ENCODE data around the gene SLC13A5. TPM values are rescaled to one million over a fixed set of nuclear protein-coding genes. Genes with fewer than 3 reads are reported as not detected.
"Not testable (repeated sequence)": the region's sequence is repeated elsewhere in the genome, so short reads cannot be mapped to it uniquely, and the experiment has no call there.

Gene SLC13A5
- polyA plus RNA-seq, 1 donor from 2014 or later, result 0.30 TPM

DNA sequence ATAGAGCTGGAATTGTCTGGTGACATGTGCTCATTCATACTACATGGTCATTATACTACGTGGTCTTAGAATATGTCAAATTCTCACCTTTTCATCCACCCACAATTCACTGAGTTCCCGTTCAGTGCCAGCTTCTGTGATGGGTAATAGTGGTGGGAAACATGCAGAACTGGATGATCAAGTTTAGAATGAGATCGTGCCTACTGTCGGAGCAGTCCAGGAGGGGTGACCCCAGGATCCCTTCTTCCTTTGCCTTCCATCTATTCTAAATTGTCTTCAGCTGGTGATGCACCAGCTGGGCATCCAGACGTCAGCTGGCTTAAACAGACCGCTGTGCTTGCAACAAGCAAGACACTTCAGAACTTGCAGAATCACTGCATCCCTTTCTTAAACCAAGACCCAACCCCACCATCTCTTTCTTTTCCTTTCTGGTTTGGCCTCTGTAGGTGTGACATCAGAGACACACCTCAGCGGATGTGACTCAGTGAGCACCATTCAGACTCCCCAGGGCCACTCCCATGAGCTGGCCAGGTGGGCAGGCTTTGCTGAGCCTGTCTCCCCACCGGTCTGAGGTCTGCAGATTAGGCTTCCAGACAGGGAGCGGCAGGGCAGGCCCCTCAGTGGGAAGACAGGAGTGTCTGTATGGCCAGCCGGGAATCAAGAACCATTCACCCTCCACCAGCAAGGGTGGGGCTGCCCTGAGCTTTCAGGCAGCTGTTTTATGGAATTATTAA is 43.5 kb downstream of the SLC13A5 start:
- H3K4me3 Mint-ChIP-seq, result peak overlapping the region in 1 of 4 donors; percentile 34
- no peaks in the 10 kb centered on the region for H3K9me3 Mint-ChIP-seq
- H3K4me1 Mint-ChIP-seq, result peaks cover 5 to 7% (median 5%) of the 10 kb centered on the region in 3 donors
- peak overlapping the region in 1 of 3 donors; percentile 77 for H3K27ac Mint-ChIP-seq
- H3K36me3 Mint-ChIP-seq, result peaks cover 7% of the 10 kb centered on the region
- H3K27me3 Mint-ChIP-seq, result no peaks in the 10 kb centered on the region

DNA sequence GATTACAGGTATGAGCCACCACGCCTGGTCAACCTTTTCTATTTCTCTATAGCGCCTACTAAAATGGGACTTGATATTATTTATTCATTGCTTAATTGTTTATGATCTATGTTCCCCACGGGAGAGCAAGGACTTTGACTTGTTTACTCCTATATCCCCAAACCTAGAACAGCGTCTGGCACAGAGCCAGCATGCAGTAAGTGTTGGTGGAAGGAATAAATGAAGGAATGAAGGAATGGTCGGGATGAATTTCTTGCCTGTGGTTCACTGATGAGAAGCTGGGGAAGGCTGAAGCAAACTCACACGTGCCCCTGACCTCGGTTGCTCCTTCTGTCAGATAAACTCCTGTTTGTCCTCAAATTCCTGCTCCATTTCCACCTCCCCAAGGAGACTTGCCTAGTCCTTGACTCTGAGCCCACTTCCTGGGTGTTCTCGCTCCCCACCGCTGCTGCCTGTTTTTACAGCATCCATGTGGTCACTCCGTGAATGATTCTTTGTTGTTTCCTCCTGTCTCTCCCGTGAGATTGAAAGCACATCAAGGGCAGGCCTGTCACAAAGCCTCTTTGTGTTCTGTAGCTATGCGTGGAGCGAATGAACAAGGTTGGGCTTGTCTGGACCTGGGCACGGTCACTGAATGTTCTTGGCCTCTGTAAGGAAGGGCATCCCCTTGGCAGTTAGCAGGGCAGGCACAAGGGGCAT is 44.3 kb downstream of the SLC13A5 start:
- H3K4me1 Mint-ChIP-seq, result peaks cover 5 to 7% (median 5%) of the 10 kb centered on the region in 3 donors
- H3K9me3 Mint-ChIP-seq, result no peaks in the 10 kb centered on the region
- H3K36me3 Mint-ChIP-seq, result peaks cover 7% of the 10 kb centered on the region
- peak overlapping the region in 1 of 4 donors; percentile 34 for H3K4me3 Mint-ChIP-seq
- peak overlapping the region in 1 of 3 donors; percentile 39 for H3K27ac Mint-ChIP-seq
- no peaks in the 10 kb centered on the region for H3K27me3 Mint-ChIP-seq

DNA sequence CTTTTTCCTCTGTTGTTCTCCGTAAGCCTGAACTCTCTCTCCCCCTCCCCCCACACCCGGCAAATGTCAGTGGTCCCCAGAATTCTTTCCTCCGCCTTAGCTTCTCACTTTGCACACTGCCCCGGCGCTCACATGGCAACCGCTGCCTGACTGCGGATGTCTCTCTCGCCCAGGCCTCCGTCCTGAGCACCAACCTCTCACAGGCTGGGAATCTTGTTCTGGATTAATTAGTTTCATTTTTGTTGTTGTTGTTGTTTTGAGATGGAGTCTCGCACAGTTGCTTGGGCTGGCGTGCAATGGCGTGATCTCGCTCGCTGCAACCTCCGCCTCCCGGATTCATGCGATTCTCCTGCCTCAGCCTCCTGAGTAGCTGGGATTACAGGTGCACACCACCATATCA is 45.0 kb downstream of the SLC13A5 start:
- H3K4me1 Mint-ChIP-seq, result peaks cover 5 to 7% (median 5%) of the 10 kb centered on the region in 3 donors
- H3K9me3 Mint-ChIP-seq, result no peaks in the 10 kb centered on the region
- peaks cover 7% of the 10 kb centered on the region for H3K36me3 Mint-ChIP-seq
- H3K27me3 Mint-ChIP-seq, result no peaks in the 10 kb centered on the region
- H3K4me3 Mint-ChIP-seq, result no peak overlapping the region
- H3K27ac Mint-ChIP-seq, result no peak overlapping the region

DNA sequence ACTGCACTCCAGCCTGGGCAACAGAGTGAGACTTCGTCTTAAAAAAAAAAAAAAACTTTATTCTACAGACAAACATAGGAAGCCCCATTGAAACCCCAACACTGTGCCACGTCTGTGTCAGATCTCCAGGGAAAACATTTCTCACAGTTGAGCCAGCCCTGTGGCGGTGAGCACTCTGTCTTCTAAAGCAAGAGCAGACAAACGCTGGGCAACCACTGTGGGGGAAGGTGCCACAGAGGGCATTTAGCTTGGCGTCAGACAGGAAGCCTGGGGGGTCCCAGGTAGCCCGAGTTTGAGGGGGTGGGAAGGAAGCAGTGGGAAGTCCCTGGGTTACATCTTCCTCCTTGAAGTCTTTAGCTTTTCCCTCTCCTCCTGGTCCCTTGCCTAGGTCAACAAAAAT is 45.7 kb downstream of the SLC13A5 start:
- H3K27ac Mint-ChIP-seq, result no peak overlapping the region

DNA sequence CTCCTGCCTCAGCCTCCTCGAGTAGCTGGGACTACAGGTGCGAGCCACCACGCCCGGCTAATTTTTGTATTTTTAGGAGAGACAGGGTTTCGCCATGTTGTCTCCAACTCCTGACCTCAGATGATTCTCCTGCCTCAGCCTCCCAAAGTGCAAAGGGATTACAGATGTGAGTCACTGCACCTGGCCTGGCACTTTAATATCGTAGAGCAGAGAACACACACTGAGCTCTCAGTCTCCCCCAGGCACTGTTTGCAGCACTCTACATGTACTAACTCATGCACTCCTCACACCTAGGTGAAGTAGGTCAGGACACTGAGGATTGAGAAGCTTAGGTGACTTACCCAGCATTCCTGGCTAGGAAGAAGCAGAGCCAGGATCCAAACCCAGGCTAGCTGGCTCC is 46.6 kb downstream of the SLC13A5 start:
- Mint-ChIP-seq H3K4me1 (peaks cover 12 to 17% (median 15%) of the 10 kb centered on the region in 3 donors), H3K4me3 (peak overlapping the region in 1 of 4 donors; percentile 17), H3K9me3 (no peaks in the 10 kb centered on the region), H3K27ac (no peak overlapping the region), H3K27me3 (no peaks in the 10 kb centered on the region), H3K36me3 (peaks cover 6% of the 10 kb centered on the region)

More for the DNA sequence above, 45.7 kb downstream of the SLC13A5 start:
- H3K4me1 Mint-ChIP-seq, result peaks cover 8 to 10% (median 9%) of the 10 kb centered on the region in 3 donors
- no peaks in the 10 kb centered on the region for H3K9me3 Mint-ChIP-seq
- no peaks in the 10 kb centered on the region for H3K27me3 Mint-ChIP-seq
- peaks cover 7% of the 10 kb centered on the region for H3K36me3 Mint-ChIP-seq
- H3K4me3 Mint-ChIP-seq, result no peak overlapping the region

DNA sequence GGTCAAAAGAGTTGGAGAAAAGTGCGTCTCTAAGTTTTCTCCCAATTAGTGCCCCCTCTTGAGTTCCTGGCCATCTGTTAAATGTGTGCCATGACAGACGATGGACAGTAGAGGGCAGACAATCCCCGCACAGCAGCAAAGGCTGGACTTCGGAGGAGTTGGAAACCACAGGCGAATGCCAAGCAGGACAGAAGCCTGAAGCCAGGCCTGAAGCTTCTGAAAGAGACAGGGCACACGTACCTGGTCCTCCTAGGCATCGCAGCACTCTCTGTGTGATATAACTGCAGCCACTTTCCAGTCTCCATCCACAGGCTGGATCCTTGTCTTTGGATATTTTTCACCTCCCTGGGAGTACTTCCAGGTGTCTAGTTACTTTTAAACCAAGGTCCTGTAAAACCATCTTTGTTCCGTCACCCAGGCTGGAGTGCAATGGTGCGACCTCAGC is 47.1 kb downstream of the SLC13A5 start:
- peak overlapping the region in 2 of 4 donors; percentile 17 to 39 for H3K4me3 Mint-ChIP-seq
- peaks cover 5% of the 10 kb centered on the region for H3K36me3 Mint-ChIP-seq
- H3K27ac Mint-ChIP-seq, result no peak overlapping the region
- no peaks in the 10 kb centered on the region for H3K27me3 Mint-ChIP-seq
- no peaks in the 10 kb centered on the region for H3K9me3 Mint-ChIP-seq
- peaks cover 15 to 21% (median 20%) of the 10 kb centered on the region in 3 donors for H3K4me1 Mint-ChIP-seq

DNA sequence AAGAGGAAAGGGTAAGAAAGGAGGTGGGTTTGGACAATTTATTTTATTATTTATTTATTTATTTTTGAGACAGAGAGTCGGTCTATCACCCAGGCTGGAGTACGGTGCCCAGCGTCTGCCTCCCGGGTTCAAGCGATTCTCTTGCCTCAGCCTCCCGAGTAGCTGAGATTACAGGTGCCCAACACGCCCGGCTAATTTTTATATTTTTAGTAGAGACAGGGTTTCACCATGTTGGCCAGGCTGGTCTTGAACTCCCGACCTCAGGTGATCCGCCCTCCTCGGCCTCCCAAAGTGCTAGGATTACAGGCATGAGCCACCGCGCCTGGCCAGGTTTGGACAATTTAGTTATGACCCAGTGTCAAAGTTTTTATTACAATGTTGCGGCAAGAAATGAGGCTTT is 50.0 kb downstream of the SLC13A5 start:
- not testable (repeated sequence) for H3K36me3 Mint-ChIP-seq, H3K27ac Mint-ChIP-seq, H3K27me3 Mint-ChIP-seq, H3K4me3 Mint-ChIP-seq, H3K9me3 Mint-ChIP-seq
- H3K4me1 Mint-ChIP-seq, result peaks cover 20 to 36% (median 34%) of the 10 kb centered on the region in 3 donors

DNA sequence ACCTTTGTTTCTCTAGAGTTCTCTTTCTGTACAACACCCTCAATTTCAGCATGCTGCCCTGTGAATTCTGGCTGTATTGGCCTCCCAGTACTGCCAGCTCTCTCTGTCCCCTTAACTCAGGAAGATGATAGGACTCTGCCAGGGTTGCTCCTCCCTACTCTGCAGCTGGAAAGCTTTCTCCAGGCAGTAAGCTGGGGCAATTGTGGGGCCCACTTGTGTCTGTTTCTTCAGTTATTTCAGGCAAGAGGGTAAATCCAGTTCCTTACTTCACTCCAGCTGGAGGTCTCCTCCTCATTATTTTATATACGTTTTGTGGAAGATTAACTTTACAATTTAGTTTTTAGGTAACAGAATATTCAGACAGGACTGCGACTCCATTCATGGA is 51.7 kb downstream of the SLC13A5 start:
- Mint-ChIP-seq H3K36me3 (peaks cover 2% of the 10 kb centered on the region), H3K4me3 (peak overlapping the region; percentile 68 to 77 (median 68)), H3K4me1 (peaks cover 23 to 37% (median 36%) of the 10 kb centered on the region in 3 donors), H3K27me3 (no peaks in the 10 kb centered on the region), H3K9me3 (no peaks in the 10 kb centered on the region), H3K27ac (peak overlapping the region in 1 of 3 donors; percentile 23)

DNA sequence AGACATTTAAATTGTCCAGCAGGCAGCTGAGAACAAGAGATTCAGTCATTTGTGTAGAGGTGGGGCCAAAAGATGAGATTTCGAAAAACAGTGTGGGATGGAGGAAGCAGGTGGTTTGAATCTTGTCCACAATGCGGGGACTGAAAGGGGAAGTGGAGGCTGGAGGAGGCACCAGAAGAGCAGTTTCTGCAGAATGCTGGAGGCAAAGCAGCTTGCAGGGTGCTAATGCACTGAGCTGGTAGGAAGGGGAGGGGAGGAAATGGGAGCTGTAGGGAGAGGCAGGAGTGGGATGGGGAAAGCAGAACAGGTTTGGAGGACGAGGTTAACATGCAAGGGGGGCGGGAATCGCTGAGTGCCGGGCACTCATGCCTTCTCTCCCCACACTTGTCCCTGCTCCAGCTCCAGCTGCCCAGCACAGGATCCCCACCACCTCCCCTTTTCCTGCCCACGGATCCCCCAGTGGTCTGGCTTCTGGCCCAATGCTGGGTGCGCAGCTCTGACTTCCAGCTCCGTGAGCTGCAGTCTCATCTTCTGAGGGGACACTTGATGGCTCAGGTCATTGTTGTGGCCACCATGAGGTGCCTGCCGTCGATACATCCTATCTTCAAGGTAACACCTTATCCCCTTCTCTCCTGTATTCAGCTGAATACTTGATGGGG is 52.2 kb downstream of the SLC13A5 start:
- H3K27me3 Mint-ChIP-seq, result no peaks in the 10 kb centered on the region
- H3K4me1 Mint-ChIP-seq, result peaks cover 20 to 35% (median 34%) of the 10 kb centered on the region in 3 donors
- H3K4me3 Mint-ChIP-seq, result peak overlapping the region; percentile 68 to 90 (median 74)
- peaks cover 2% of the 10 kb centered on the region for H3K36me3 Mint-ChIP-seq
- no peaks in the 10 kb centered on the region for H3K9me3 Mint-ChIP-seq
- peak overlapping the region; percentile 34 to 93 (median 87) for H3K27ac Mint-ChIP-seq

DNA sequence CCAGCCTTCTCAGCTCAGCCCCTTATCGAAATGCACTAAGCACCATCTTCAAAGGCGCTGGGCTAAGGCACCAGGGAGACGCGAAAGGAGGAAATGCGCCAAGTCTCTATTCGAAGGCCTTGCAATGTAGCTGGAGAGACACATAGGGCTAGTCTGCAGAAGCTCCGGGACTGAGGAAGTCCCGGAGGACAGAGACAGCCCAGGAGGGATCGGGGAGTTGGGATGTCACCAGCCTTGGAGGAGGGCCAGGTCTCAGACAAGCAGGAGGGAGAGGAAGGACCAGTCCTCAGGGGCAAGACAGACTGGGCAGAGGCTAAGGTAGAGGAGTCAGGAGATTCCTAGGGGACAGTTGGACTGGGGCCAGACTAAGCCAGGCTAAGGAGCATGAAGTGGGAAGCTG is 53.1 kb downstream of the SLC13A5 start:
- H3K36me3 Mint-ChIP-seq, result peaks cover 2% of the 10 kb centered on the region
- no peaks in the 10 kb centered on the region for H3K27me3 Mint-ChIP-seq
- H3K27ac Mint-ChIP-seq, result peak overlapping the region; percentile 34 to 93 (median 59)
- H3K4me1 Mint-ChIP-seq, result peaks cover 23 to 41% (median 36%) of the 10 kb centered on the region in 3 donors
- H3K9me3 Mint-ChIP-seq, result no peaks in the 10 kb centered on the region
- peak overlapping the region; percentile 44 to 90 (median 76) for H3K4me3 Mint-ChIP-seq

DNA sequence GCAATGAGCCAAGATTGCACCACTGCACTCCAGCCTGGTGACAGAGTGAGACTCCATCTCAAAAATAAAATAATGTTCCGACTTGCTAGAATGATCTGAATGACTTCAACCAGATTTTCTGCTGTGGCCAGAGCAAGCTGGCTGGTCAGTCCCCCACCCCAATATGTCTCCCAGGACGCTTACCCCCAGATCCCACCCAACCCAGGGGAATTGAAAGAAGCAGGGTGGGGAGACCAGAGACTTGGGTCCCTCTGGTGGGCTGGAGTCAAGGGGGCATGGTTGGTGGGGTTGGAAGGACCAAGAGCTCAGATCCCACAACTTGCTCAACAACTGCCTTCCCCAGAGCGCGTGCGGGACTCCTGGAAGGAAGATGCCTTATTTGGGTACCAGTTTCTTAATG is 54.8 kb downstream of the SLC13A5 start:
- peak overlapping the region; percentile 74 to 91 (median 84) for H3K4me3 Mint-ChIP-seq
- peak overlapping the region in 2 of 3 donors; percentile 61 to 88 for H3K27ac Mint-ChIP-seq
- not testable (repeated sequence) for H3K27me3 Mint-ChIP-seq, H3K36me3 Mint-ChIP-seq, H3K9me3 Mint-ChIP-seq
- H3K4me1 Mint-ChIP-seq, result peaks cover 32 to 51% (median 44%) of the 10 kb centered on the region in 3 donors

DNA sequence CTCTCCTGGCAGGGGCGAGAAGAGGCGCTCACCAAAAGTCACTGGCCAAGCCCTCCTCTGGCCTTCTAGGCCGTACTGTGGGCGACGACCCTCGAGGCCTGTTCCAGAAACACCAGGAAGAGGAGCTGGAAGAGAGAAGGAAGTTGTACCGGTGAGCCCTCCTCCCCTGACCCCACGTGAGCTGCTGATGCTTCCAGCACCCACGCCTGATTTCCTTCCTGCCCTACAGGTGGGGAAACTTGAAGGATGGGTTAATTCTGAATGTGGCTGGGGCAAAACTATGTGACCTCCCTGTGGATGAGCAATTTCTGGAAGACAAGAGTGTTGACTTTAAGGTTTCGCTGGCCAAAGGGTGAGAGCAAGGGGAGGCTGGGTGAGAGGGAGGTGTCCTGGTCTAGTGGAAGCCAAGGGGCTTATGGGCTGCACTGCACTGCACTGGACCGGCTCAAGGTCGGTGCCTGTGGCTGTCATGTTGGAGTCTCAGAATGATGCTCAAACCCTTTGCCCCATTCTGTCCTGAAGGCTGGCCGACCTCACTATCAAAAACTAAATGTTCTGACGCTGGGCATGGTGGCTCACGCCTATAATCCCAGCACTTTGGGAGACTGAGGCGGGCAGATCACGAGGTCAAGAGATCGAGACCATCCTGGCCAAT is 55.4 kb downstream of the SLC13A5 start:
- Mint-ChIP-seq H3K9me3 (no peaks in the 10 kb centered on the region), H3K27me3 (no peaks in the 10 kb centered on the region), H3K27ac (peak overlapping the region; percentile 56 to 88 (median 88)), H3K4me1 (peaks cover 37 to 55% (median 50%) of the 10 kb centered on the region in 3 donors), H3K4me3 (peak overlapping the region; percentile 91 to 98 (median 93)), H3K36me3 (peaks cover 2% of the 10 kb centered on the region)

DNA sequence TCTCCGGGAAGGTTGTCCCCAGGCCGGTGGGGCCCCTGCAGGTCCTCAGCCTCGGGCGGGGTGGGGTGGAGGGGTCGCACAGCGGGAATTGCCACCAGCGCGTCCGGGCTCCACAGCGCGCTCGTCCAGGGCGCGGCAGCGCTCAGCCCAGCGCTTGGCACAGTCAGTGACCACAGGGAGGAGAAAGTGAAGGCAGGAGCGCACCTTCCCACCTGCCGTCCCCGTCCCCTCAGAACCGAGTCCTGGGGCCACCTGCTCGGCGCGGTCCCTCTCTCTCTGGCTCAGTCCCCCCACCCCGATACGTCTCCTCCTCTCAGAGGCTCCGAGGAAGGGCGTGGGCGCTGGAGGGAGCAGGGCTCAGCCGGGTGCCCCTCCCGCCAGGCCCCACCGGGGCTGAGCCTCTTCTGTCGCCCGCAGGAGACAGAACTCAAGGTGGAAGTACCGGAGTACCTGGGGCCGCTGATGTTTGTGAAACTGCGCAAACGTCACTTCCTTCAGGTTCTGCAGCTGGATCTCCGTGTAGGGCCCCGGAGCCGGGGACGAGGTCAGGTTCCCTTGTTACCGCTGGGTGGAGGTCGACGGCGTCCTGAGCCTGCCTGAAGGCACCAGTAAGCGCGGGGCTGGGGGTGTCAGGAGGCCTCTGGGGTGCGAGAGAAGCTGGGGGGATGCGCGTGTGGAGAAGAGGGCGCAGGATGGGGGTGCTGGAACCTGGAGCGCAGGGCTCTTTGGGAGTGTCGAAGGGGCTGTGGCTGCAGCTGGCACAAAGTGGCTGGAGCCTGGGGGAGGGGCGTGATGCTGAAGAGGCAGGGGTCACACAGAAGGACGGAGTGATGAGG is 56.2 kb downstream of the SLC13A5 start:
- peaks cover 39 to 54% (median 46%) of the 10 kb centered on the region in 3 donors for H3K4me1 Mint-ChIP-seq
- not testable (repeated sequence) for H3K27me3 Mint-ChIP-seq, H3K9me3 Mint-ChIP-seq, H3K36me3 Mint-ChIP-seq
- H3K27ac Mint-ChIP-seq, result peak overlapping the region; percentile 56 to 88 (median 88)
- H3K4me3 Mint-ChIP-seq, result peak overlapping the region; percentile 91 to 98 (median 93)
